ENCODE measurements around the gene BCL11B.

DNA sequence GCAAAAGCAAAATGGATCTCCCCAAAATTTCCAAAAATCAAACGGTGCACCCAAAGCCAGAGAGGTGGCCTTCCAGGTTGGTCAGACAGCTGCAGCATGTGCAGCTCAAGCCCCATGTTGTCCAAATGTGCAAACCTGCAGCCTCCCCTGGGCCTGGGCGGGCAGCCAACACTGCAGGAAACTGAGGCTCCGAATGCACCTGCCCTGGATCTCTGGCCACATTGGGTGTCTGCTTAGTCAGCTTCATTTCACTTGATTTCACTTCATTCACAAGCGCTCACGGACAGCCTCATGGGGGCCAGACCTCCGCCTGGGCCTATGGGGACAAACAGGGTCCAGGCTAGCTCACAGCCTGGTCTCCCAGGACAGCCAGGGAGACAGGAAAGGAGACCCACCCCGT, 59.8 kb downstream of the BCL11B start:
- TF ChIP-seq, protein P1, sequence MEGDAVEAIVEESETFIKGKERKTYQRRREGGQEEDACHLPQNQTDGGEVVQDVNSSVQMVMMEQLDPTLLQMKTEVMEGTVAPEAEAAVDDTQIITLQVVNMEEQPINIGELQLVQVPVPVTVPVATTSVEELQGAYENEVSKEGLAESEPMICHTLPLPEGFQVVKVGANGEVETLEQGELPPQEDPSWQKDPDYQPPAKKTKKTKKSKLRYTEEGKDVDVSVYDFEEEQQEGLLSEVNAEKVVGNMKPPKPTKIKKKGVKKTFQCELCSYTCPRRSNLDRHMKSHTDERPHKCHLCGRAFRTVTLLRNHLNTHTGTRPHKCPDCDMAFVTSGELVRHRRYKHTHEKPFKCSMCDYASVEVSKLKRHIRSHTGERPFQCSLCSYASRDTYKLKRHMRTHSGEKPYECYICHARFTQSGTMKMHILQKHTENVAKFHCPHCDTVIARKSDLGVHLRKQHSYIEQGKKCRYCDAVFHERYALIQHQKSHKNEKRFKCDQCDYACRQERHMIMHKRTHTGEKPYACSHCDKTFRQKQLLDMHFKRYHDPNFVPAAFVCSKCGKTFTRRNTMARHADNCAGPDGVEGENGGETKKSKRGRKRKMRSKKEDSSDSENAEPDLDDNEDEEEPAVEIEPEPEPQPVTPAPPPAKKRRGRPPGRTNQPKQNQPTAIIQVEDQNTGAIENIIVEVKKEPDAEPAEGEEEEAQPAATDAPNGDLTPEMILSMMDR (IDR thresholded peaks at IDR 0.05), result no peak
- no peak for TF ChIP-seq POLR2A (IDR thresholded peaks at IDR 0.05)

All from Peyer's patch (tissue), 4 donors.